AG08395 (cell line): Measurements from ENCODE around the gene TOM1L1.

Source experiments
- DNase-seq: peaks from one replicate; pipeline ENCODE4 v3.0.0; 2012; ENCODE audit warnings: mixed read lengths, low spot score

The TOM1L1 gene

DNA sequence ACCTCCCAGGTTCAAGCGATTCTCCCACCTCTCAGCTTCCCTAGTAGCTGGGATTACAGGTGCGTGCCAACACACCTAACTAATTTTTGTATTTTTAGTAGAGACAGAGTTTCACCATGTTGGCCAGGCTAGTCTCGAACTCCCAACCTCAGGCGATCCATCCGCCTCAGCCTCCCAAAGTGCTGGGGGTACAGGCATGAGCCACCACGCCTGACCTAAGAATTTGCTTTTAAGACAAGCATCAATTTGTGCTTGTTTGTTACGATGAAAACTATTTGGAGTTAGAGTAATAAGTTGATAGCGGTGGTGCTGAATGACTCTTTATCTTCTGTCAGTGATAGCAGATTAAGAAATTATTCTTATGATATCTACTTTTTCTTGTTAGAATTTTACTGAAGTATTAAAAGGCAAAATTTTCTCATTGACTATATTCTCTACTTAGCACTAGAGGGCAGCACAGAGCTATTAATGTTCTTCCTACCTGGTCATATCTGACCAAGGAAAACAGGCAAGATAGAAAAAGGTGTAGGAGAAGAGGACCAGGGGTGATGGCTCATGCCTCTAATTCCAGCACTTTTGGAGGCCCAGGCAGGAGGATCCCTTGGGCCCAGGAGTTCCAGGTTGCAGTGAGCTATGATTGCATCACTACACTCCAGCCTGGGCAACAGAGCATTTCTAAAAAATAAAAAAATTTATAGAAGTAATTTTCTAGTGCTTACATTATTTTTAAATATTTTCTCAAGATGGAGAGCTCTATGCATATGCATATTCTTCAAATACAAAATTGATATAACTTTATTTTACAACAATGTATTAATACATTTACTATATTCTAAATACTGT lies 92.4 kb downstream of the TOM1L1 start:
- DNase-seq = peak; percentile 41

DNA sequence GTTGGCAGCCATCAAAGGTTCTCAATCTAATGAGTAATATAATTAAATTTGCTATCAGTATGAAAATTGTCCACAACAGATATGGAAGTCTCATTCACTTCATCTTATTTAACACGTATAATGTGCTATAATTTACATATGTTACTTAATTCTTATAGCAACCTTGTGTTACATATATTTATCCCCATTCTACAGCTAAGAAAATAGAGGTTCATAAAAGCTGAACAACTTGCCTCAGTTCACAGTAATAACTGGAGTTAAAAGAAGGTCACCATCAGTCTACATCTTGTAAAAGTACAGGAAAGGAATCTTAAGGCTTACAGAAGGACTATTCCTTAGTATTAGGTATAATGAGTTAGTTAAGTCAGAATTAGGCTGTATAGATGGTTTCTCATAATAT lies 95.8 kb downstream of the TOM1L1 start:
- DNase-seq = no peak

DNA sequence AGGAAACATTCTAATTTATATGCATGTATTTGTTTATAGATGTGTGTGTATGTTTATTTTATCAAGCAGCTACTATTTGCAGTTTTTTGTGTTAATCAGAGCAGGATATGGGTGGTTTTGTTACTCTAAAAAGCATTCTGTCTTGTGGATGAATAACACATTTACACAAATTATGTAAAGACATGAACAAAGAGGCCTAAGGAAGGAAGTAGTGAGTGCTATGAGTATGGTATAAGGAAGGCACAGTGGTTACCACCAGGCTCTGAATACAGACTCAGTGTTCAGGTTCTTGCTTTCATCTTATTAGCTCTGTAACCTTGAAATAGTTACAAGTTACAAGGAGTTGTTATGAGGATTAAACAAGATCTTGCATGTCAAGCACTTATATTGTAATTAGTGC lies 101.8 kb downstream of the TOM1L1 start:
- no peak for DNase-seq

DNA sequence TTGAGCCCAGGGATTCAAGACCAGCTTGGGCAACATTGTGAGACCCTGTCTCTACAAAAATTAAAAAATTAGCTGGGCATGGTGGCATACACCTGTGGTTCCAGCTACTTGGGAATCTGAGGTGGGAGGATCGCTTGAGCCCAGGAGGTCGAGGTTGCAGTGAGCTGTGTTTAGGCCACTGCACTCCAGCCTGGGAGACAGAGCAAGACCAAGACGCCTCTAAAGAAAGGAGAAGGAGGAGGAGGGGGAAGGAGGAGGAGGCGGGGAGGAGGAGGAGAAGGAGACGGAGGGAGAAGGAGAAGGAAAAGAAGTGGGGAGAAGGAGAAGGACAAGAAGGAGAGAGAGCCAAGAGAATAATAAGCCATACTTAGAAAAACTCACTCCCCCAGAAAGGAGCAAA lies 103.8 kb downstream of the TOM1L1 start:
- no peak for DNase-seq

DNA sequence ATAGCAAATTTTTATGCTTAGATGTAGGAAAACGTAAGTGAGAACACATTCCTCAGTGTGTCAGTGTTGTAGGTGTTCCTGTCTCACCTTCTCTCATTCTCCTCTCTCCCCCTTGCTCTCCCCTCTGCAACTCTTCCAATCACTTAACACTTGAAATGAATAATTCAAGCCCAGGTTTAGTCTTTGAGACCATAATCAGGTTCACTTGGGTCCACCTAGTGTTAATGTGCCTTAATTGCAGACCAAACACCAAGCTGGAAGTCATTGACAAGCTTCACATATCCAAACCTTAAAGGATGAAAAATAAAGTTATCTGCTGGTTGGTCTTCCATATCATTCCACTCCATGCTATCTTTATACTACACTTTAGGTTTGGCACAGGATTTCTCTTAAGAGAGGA lies 104.9 kb downstream of the TOM1L1 start:
- DNase-seq = no peak
